B cell (primary cell): ENCODE results near the gene POLD1. TPM values are rescaled to one million over a fixed set of nuclear protein-coding genes. Genes with fewer than 3 reads are reported as not detected.

Source experiments
- ATAC-seq: fragments of 200-7000 bp; cut with Tn5 transposase; one replicate; pipeline ENCODE4 v1.10.0; 2021; ENCODE audit warnings: low read depth, mild to moderate bottlenecking, moderate number of reproducible peaks, moderate library complexity
- CTCF ChIA-PET: fragments of 350-600 bp; sonication (Branson Sonifier 250); formaldehyde crosslinking; loops from one replicate; lab custom pipeline; 2021; ENCODE audit warnings: antibody characterized with exemption, inconsistent platforms; lab: Charles Lee
- POLR2A ChIA-PET: fragments of 350-600 bp; sonication (Branson Sonifier 250); formaldehyde crosslinking; loops from one replicate; lab custom pipeline; 2021; ENCODE audit warnings: antibody characterized with exemption; lab: Charles Lee
- DNase-seq: peaks from one replicate; pipeline ENCODE4 v3.0.0; 2013
- H2AFZ ChIP-seq: 2 replicates; pipeline ENCODE4 v1.6.1; 2012; ENCODE audit warnings: mild to moderate bottlenecking, low read depth, low read length; ENCODE audit not compliant: insufficient read depth, poor library complexity, severe bottlenecking
- H3K27ac ChIP-seq, 2 donors: 1 replicate in 1 of 2; 2 replicates in 1 of 2; pipeline ENCODE4 v1.5.1; 2012 to 2013; ENCODE audit warnings: low read length in 2 of 2, mild to moderate bottlenecking in 2 of 2, moderate library complexity in 1 of 2
- H3K27me3 ChIP-seq, 4 experiments: fragments of 200-600 bp in 1 of 4; sonication (generic) in 1 of 4; replicated peaks in 1 of 4; 1 replicate in 2 of 4; 2 replicates in 2 of 4; pipeline versions ENCODE4 v1.6.1 to v1.7.0; 2013 to 2016; ENCODE audit warnings: low read length in 3 of 4, mild to moderate bottlenecking in 2 of 4, mixed read lengths in 1 of 4, moderate library complexity in 1 of 4; ENCODE audit not compliant: insufficient read depth in 4 of 4, control insufficient read depth in 3 of 4; ENCODE audit errors: control extremely low read depth in 1 of 4
- H3K36me3 ChIP-seq, 2 experiments: replicated peaks in 1 of 2; 1 replicate in 1 of 2; 2 replicates in 1 of 2; pipeline versions ENCODE4 v1.6.1 to v1.7.1; 2013; ENCODE audit warnings: low read length in 1 of 2; ENCODE audit not compliant: insufficient read depth in 2 of 2, control insufficient read depth in 1 of 2; ENCODE audit errors: control extremely low read depth in 1 of 2, extremely low read depth in 1 of 2
- H3K4me1 ChIP-seq, 2 donors: fragments of 200-600 bp in 1 of 2; sonication (generic) in 1 of 2; 1 replicate in 1 of 2; 2 replicates in 1 of 2; pipeline versions ENCODE4 v1.5.1 to v1.6.1; 2013 to 2017; ENCODE audit warnings: low read length in 2 of 2; ENCODE audit not compliant: control insufficient read depth in 2 of 2, insufficient read depth in 2 of 2
- H3K4me2 ChIP-seq: replicated peaks from 2 replicates; pipeline ENCODE3; 2012; ENCODE audit warnings: mild to moderate bottlenecking, low read depth, low read length; ENCODE audit not compliant: poor library complexity, severe bottlenecking
- H3K4me3 ChIP-seq, 5 experiments: fragments of 200-600 bp in 1 of 5; sonication (generic) in 1 of 5; 1 replicate in 3 of 5; 2 replicates in 2 of 5; pipeline versions ENCODE4 v1.5.1 to v1.7.0; 2011 to 2016; ENCODE audit warnings: low read length in 4 of 5, mild to moderate bottlenecking in 4 of 5, low read depth in 2 of 5, control low read depth in 1 of 5, moderate library complexity in 1 of 5; ENCODE audit not compliant: insufficient read depth in 1 of 5; ENCODE audit errors: control extremely low read depth in 1 of 5, extremely low read depth in 1 of 5
- H3K79me2 ChIP-seq: fragments of 200-600 bp; sonication (generic); one replicate; pipeline ENCODE4 v1.6.0; 2016; ENCODE audit warnings: low read length; ENCODE audit not compliant: control insufficient read depth, insufficient read depth
- H3K9ac ChIP-seq: fragments of 200-600 bp; sonication (generic); 2 replicates; pipeline ENCODE4 v1.6.1; 2017; ENCODE audit warnings: mild to moderate bottlenecking, low read length, moderate library complexity
- H3K9me3 ChIP-seq, 3 donors: one replicate each; pipeline versions ENCODE4 v1.6.1 to v1.7.1; 2013; ENCODE audit warnings: low read length in 2 of 3; ENCODE audit not compliant: control insufficient read depth in 2 of 3, insufficient read depth in 1 of 3; ENCODE audit errors: control extremely low read depth in 1 of 3
- H4K20me1 ChIP-seq: 2 replicates; pipeline ENCODE4 v1.6.0; 2012; ENCODE audit warnings: mild to moderate bottlenecking, low read length; ENCODE audit not compliant: insufficient read depth, control insufficient read depth, poor library complexity, severe bottlenecking
- H3K27ac Mint-ChIP-seq: one replicate; pipeline ENCODE4 v1.8.0; 2021; ENCODE audit warnings: mixed read lengths
- H3K27me3 Mint-ChIP-seq: one replicate; pipeline ENCODE4 v1.8.0; 2021; ENCODE audit warnings: mixed read lengths
- H3K4me1 Mint-ChIP-seq: one replicate; pipeline ENCODE4 v1.8.0; 2021; ENCODE audit warnings: mixed read lengths
- H3K4me3 Mint-ChIP-seq: one replicate; pipeline ENCODE4 v1.8.0; 2021; ENCODE audit warnings: mixed read lengths
- H3K9me3 Mint-ChIP-seq: one replicate; pipeline ENCODE4 v1.8.0; 2022; ENCODE audit warnings: mixed read lengths; ENCODE audit not compliant: insufficient read depth
- EZH2 ChIP-seq: IDR thresholded peaks from 2 replicates; pipeline ENCODE4 v1.6.1; 2012; ENCODE audit warnings: borderline replicate concordance, low read depth, mild to moderate bottlenecking, moderate library complexity, low read length; ENCODE audit not compliant: insufficient read depth, poor library complexity, severe bottlenecking
- WGBS: methylation state at CpG from one replicate; pipeline ENCODE4 v1.1.5; 2013; ENCODE audit warnings: missing lambda C conversion rate; ENCODE audit not compliant: insufficient coverage; 5-methylcytosine and 5-hydroxymethylcytosine counted together
- intact Hi-C: fragments of 100-400 bp; cut with micrococcal nuclease; formaldehyde crosslinking; loops from one replicate; pipeline ENCODE4 v1.10.0; 2022
- polyA plus RNA-seq: library from polyadenylated mRNA; depleted of rRNA; stranded (reverse); fragments of >200 nt; gene quantifications from 2 replicates; pipeline ENCODE4 v1.2.3, GENCODE V29; 2012
- total RNA-seq, 2 donors: library from RNA; stranded (reverse); fragments of 120-200 nt in 1 of 2; gene quantifications; 1 replicate in 1 of 2; 2 replicates in 1 of 2; pipeline versions ENCODE4 v1.2.3 to v1.2.4, GENCODE V29; 2013 to 2022
- TF ChIP-seq, protein P1 (sequence below): fragments of 200-600 bp; IDR thresholded peaks from one replicate; pipeline ENCODE4 v1.8.0; 2022; ENCODE audit warnings: antibody characterized with exemption, mild to moderate bottlenecking

The POLD1 gene
- total and polyA plus RNA-seq, 2 donors (not counting 1 experiment from before 2014, with no cell fraction given): 43.6 to 65.2 TPM

DNA sequence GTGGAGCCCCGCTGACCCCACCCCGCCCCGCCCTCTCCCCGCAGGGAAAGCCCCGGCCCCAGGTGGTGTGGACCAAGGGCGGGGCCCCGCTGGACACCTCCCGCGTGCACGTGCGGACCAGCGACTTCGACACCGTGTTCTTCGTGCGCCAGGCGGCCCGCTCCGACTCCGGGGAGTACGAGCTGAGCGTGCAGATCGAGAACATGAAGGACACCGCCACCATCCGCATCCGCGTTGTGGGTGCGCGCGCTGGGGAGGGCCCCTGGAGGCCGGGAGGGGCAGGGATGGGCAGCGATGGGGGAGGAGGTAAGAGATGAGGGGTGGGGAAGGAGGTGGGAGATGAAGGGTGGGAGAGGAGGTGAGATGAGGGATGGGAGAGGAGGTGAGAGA is 74.9 kb downstream of the POLD1 start:
- Histone ChIP-seq H2AFZ (no peak overlapping the region), H3K4me3 (no peak overlapping the region), H3K9me3 (no peaks in the 10 kb centered on the region), H3K27ac (no peak overlapping the region), H3K79me2 (no peaks in the 10 kb centered on the region), H3K36me3 (no peaks in the 10 kb centered on the region), H3K9ac (no peak overlapping the region), H3K4me1 (peaks cover 21 to 26% of the 10 kb centered on the region in 2 donors), H4K20me1 (no peaks in the 10 kb centered on the region), H3K4me2 (peak overlapping the region; percentile 49), H3K27me3 (no peaks in the 10 kb centered on the region)
- WGBS: 67% methylated on average over 18 of the region's 32 CpGs
- Mint-ChIP-seq H3K4me1 (peaks cover 18% of the 10 kb centered on the region), H3K27me3 (no peaks in the 10 kb centered on the region), H3K4me3 (no peak overlapping the region), H3K9me3 (no peaks in the 10 kb centered on the region), H3K27ac (no peak overlapping the region)
- no peak for ATAC-seq
- CTCF ChIA-PET: interaction anchor here (4.3 kb wide), 1 partner anchor 39 kb away, joined by 36 read pairs; the partner anchor contains the start of gene SPIB
- POLR2A ChIA-PET: interaction anchor here (0.6 to 1.1 kb wide), 2 partner anchors 16 to 29 kb away, joined by 3 to 4 read pairs; no protein-coding TSS in a partner anchor
- intact Hi-C loops: no loop called here
- TF ChIP-seq, protein P1, sequence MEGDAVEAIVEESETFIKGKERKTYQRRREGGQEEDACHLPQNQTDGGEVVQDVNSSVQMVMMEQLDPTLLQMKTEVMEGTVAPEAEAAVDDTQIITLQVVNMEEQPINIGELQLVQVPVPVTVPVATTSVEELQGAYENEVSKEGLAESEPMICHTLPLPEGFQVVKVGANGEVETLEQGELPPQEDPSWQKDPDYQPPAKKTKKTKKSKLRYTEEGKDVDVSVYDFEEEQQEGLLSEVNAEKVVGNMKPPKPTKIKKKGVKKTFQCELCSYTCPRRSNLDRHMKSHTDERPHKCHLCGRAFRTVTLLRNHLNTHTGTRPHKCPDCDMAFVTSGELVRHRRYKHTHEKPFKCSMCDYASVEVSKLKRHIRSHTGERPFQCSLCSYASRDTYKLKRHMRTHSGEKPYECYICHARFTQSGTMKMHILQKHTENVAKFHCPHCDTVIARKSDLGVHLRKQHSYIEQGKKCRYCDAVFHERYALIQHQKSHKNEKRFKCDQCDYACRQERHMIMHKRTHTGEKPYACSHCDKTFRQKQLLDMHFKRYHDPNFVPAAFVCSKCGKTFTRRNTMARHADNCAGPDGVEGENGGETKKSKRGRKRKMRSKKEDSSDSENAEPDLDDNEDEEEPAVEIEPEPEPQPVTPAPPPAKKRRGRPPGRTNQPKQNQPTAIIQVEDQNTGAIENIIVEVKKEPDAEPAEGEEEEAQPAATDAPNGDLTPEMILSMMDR: no peak
- no peak for TF ChIP-seq EZH2
- no peak for DNase-seq

DNA sequence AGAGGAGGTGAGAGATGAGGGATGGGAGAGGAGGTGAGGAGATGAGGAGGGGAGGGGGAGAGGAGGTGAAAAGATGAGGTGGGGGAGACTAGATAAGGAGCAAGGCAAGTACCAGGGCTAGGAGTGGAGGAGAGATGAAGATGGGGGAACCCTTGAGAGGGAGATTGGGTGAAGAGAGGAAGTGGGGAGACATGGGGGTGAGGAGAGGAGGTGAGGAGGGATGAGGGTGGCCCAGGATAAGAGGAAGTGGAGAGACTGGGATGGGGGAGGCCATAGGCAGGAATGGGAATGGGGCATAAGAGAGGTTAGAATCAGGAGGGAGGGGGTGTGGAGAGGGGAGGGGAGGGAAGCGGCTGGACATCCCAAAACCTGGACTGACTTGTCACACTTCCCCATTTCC is 75.5 kb downstream of the POLD1 start:
- no peaks in the 10 kb centered on the region for H3K27me3 Mint-ChIP-seq
- intact Hi-C loops: loop anchor here (1.0 to 2.0 kb wide), 5 partner anchors 17 to 207 kb away; partner anchors contain the start of genes EMC10, GARIN5A, NR1H2 and POLD1
- Histone ChIP-seq H3K4me1 (peaks cover 21 to 26% of the 10 kb centered on the region in 2 donors), H3K9ac (peak overlapping the region; percentile 41), H3K36me3 (no peaks in the 10 kb centered on the region), H2AFZ (peak overlapping the region; percentile 62), H4K20me1 (no peaks in the 10 kb centered on the region), H3K4me3 (peak overlapping the region in 2 of 5 experiments; percentile 2 to 29), H3K27ac (peak overlapping the region; percentile 79 to 84), H3K9me3 (no peaks in the 10 kb centered on the region), H3K27me3 (no peaks in the 10 kb centered on the region), H3K79me2 (no peaks in the 10 kb centered on the region), H3K4me2 (peak overlapping the region; percentile 73)
- H3K4me1 Mint-ChIP-seq: peaks cover 18% of the 10 kb centered on the region
- H3K4me3 Mint-ChIP-seq: peak overlapping the region; percentile 80
- DNase-seq (no peak), ATAC-seq (no peak)
- CTCF ChIA-PET: interaction anchor here (0.8 to 4.3 kb wide), 14 partner anchors 18 to 207 kb away, joined by 3 to 131 read pairs (median 6); partner anchors contain the start of genes JOSD2, NAPSA, NR1H2 and POLD1
- H3K27ac Mint-ChIP-seq: peak overlapping the region; percentile 94
- no peak for TF ChIP-seq EZH2
- TF ChIP-seq, protein P1: no peak
- POLR2A ChIA-PET: interaction anchor here (0.6 to 2.1 kb wide), 10 partner anchors 16 to 126 kb away, joined by 3 to 16 read pairs (median 9); partner anchors contain the start of genes JOSD2, POLD1 and SPIB
- WGBS: no CpG with 5 or more reads among the region's 1 CpG
- no peaks in the 10 kb centered on the region for H3K9me3 Mint-ChIP-seq
